Tibial nerve (tissue), 4 donors: ENCODE measurements around the gene XPOT. TPM values are rescaled to one million over a fixed set of nuclear protein-coding genes. Genes with fewer than 3 reads are reported as not detected.

Source experiments
- DNase-seq, 2 donors: peaks; one replicate each; pipeline ENCODE4 v3.0.0-alpha.2; 2019; ENCODE audit warnings: low spot score in 2 of 2
- H3K27ac ChIP-seq, 4 donors: fragments of 200-600 bp; sonication (generic) in 3 of 4; one replicate each; pipeline ENCODE4 v1.5.1; 2017 to 2019; ENCODE audit warnings: mild to moderate bottlenecking in 1 of 4
- H3K27me3 ChIP-seq, 2 donors: fragments of 200-600 bp; sonication (generic) in 1 of 2; one replicate each; pipeline versions ENCODE4 v1.5.1 to v1.6.0; 2017 to 2019
- H3K36me3 ChIP-seq, 3 donors: fragments of 200-600 bp; sonication (generic); one replicate each; pipeline ENCODE4 v1.5.1; 2018 to 2019
- H3K4me1 ChIP-seq, 4 donors: fragments of 200-600 bp; sonication (generic) in 3 of 4; one replicate each; pipeline ENCODE4 v1.5.1; 2017 to 2019
- H3K4me3 ChIP-seq, 4 donors: fragments of 200-600 bp; sonication (generic) in 3 of 4; one replicate each; pipeline ENCODE4 v1.5.1; 2017 to 2019; ENCODE audit warnings: mild to moderate bottlenecking in 1 of 4, moderate library complexity in 1 of 4
- H3K9me3 ChIP-seq, 4 donors: fragments of 200-600 bp; sonication (generic) in 3 of 4; one replicate each; pipeline ENCODE4 v1.5.1; 2017 to 2019
- CTCF ChIP-seq, 5 experiments: fragments of 200-600 bp in 3 of 5; fragments of 450-650 bp in 2 of 5; sonication (generic) in 3 of 5; IDR thresholded peaks; one replicate each; pipeline ENCODE4 v1.5.1; 2016 to 2019; ENCODE audit warnings: antibody characterized with exemption in 5 of 5, mild to moderate bottlenecking in 3 of 5, moderate library complexity in 2 of 5
- EP300 ChIP-seq, 2 donors: sonication (generic); formaldehyde crosslinking; IDR thresholded peaks; one replicate each; pipeline ENCODE4 v1.6.1; 2017; ENCODE audit warnings: antibody characterized with exemption in 2 of 2, mild to moderate bottlenecking in 1 of 2
- POLR2A ChIP-seq, 2 donors: fragments of 450-650 bp; IDR thresholded peaks; one replicate each; pipeline ENCODE4 v1.6.1; 2017; ENCODE audit warnings: antibody characterized with exemption in 2 of 2, mild to moderate bottlenecking in 2 of 2, moderate library complexity in 2 of 2
- WGBS, 2 donors: methylation state at CpG; one replicate each; pipeline ENCODE4 v1.1.5; 2018; 5-methylcytosine and 5-hydroxymethylcytosine counted together
- total RNA-seq, 4 donors: library from RNA; depleted of rRNA; stranded (reverse); fragments of >200 nt; gene quantifications; one replicate each; pipeline ENCODE4 v1.1.0, GENCODE V29; 2016

The XPOT gene
- total RNA-seq, 4 donors from 2014 or later, result 42.6 to 53.3 (median 45.3) TPM

- no peak for DNase-seq
- Histone ChIP-seq H3K4me3 (no peak overlapping the region), H3K27me3 (no peaks in the 10 kb centered on the region), H3K9me3 (no peaks in the 10 kb centered on the region), H3K27ac (no peak overlapping the region), H3K4me1 (no peaks in the 10 kb centered on the region), H3K36me3 (peaks cover 3 to 97% (median 17%) of the 10 kb centered on the region in 3 donors)
- no peak for TF ChIP-seq EP300 (IDR thresholded peaks at IDR 0.05)
- no peak for TF ChIP-seq POLR2A (IDR thresholded peaks at IDR 0.05)
- 79 to 84% methylated on average over 3 of the region's 3 CpGs for WGBS, 2 donors
These were observed 15.5 kb downstream of the XPOT start for GRCh38 chr12:64419696-64420095.

GRCh38 chr12:64427988-64428387 lies 23.8 kb downstream of the XPOT start:
- no peak for TF ChIP-seq CTCF (IDR thresholded peaks at IDR 0.05)
- TF ChIP-seq POLR2A (IDR thresholded peaks at IDR 0.05), result no peak
- no peak for TF ChIP-seq EP300 (IDR thresholded peaks at IDR 0.05)
- H3K36me3 ChIP-seq, result peaks cover 0 to 99% (median 19%) of the 10 kb centered on the region in 3 donors
- H3K27ac ChIP-seq, result no peak overlapping the region
- H3K27me3 ChIP-seq, result no peaks in the 10 kb centered on the region
- no peak for DNase-seq
- no peaks in the 10 kb centered on the region for H3K9me3 ChIP-seq
- H3K4me1 ChIP-seq, result no peaks in the 10 kb centered on the region
- no peak overlapping the region for H3K4me3 ChIP-seq
- WGBS, 2 donors, result 16 to 28% methylated on average over 1 of the region's 1 CpG

- H3K9me3 ChIP-seq, result no peaks in the 10 kb centered on the region
- H3K36me3 ChIP-seq, result peaks cover 0 to 99% (median 19%) of the 10 kb centered on the region in 3 donors
- no peaks in the 10 kb centered on the region for H3K4me1 ChIP-seq
- DNase-seq, result no peak
- no peak for TF ChIP-seq CTCF (IDR thresholded peaks at IDR 0.05)
- TF ChIP-seq POLR2A (IDR thresholded peaks at IDR 0.05), result no peak
- no peak for TF ChIP-seq EP300 (IDR thresholded peaks at IDR 0.05)
- no peak overlapping the region for H3K4me3 ChIP-seq
- H3K27me3 ChIP-seq, result no peaks in the 10 kb centered on the region
- 93 to 96% methylated on average over 4 of the region's 4 CpGs for WGBS, 2 donors
- no peak overlapping the region for H3K27ac ChIP-seq
These were observed 24.8 kb downstream of the XPOT start for GRCh38 chr12:64428956-64429355.

- Histone ChIP-seq H3K27ac (no peak overlapping the region), H3K4me3 (no peak overlapping the region), H3K27me3 (no peaks in the 10 kb centered on the region), H3K4me1 (no peaks in the 10 kb centered on the region), H3K36me3 (peaks cover 0 to 99% (median 13%) of the 10 kb centered on the region in 3 donors), H3K9me3 (no peaks in the 10 kb centered on the region)
- no peak for DNase-seq
- no peak for TF ChIP-seq EP300 (IDR thresholded peaks at IDR 0.05)
- 59 to 68% methylated on average over 2 of the region's 2 CpGs for WGBS, 2 donors
These were observed 26.7 kb downstream of the XPOT start for GRCh38 chr12:64430886-64431285.

GRCh38 chr12:64431791-64432190 lies 27.6 kb downstream of the XPOT start:
- H3K27me3 ChIP-seq, result no peaks in the 10 kb centered on the region
- H3K9me3 ChIP-seq, result no peaks in the 10 kb centered on the region
- no peak overlapping the region for H3K27ac ChIP-seq
- no peak for TF ChIP-seq EP300 (IDR thresholded peaks at IDR 0.05)
- TF ChIP-seq CTCF (IDR thresholded peaks at IDR 0.05), result no peak
- TF ChIP-seq POLR2A (IDR thresholded peaks at IDR 0.05), result no peak
- DNase-seq, result no peak
- peaks cover 0 to 100% (median 14%) of the 10 kb centered on the region in 3 donors for H3K36me3 ChIP-seq
- no peaks in the 10 kb centered on the region for H3K4me1 ChIP-seq
- H3K4me3 ChIP-seq, result no peak overlapping the region
- 93 to 94% methylated on average over 4 of the region's 4 CpGs for WGBS, 2 donors

GRCh38 chr12:64433915-64434314 lies 29.7 kb downstream of the XPOT start:
- no peaks in the 10 kb centered on the region for H3K27me3 ChIP-seq
- peaks cover 0 to 100% (median 14%) of the 10 kb centered on the region in 3 donors for H3K36me3 ChIP-seq
- 91 to 93% methylated on average over 5 of the region's 5 CpGs for WGBS, 2 donors
- DNase-seq, result no peak
- H3K4me3 ChIP-seq, result no peak overlapping the region
- TF ChIP-seq POLR2A (IDR thresholded peaks at IDR 0.05), result no peak
- no peak for TF ChIP-seq CTCF (IDR thresholded peaks at IDR 0.05)
- TF ChIP-seq EP300 (IDR thresholded peaks at IDR 0.05), result no peak
- H3K27ac ChIP-seq, result no peak overlapping the region
- no peaks in the 10 kb centered on the region for H3K9me3 ChIP-seq
- no peaks in the 10 kb centered on the region for H3K4me1 ChIP-seq
